Activated CD4-positive, alpha-beta T cell treated with anti-CD3 and anti-CD28 coated beads, Interleukin-2, amount 50 U/mL, for 16 hours (primary cell): ENCODE results near the gene C6orf47.

ENCODE experiments used
- DNase-seq: peaks from one replicate; pipeline ENCODE4 v3.0.0-alpha.2; 2020

The C6orf47 gene

DNA sequence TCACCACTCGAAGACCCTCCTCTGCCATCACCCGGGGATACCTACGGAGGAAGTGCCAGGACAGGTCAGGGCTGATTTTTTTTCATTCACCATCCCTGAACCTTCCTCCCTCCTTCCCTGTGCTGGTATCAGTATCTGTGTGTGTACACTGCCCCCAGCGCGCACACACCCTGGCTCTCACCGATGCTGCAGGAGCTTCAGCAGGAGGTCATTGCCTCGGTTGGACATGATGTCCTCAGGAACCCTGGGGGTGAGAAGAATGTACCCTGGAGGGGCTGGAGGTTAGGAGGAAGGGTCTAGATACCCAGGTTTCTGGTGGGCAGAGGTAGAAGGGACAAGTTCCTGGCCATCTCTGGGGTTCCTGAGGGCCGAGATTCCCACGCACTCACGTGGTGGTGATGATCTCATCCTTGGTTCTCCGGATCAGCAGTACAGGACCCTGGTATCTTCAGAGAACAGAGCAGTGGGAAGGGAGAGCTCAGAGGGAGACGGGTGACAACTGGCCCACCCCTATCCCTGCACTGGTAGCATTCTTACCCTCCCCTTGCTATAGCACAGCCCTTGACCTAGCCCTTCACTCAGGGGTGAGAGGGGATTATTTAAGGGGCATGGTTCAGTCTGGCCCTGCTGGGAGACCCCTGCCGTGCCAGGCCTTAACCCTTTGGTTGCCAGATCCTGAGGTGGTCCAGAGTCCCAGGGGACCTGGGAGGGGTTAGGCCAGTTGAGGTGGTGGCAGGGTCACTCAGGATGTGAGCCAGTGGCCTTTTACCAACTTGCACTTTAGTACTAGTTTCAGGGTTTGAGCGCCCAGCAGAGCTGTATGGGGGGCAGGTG lies 27.5 kb upstream of the C6orf47 start:
- DNase-seq = no peak

DNA sequence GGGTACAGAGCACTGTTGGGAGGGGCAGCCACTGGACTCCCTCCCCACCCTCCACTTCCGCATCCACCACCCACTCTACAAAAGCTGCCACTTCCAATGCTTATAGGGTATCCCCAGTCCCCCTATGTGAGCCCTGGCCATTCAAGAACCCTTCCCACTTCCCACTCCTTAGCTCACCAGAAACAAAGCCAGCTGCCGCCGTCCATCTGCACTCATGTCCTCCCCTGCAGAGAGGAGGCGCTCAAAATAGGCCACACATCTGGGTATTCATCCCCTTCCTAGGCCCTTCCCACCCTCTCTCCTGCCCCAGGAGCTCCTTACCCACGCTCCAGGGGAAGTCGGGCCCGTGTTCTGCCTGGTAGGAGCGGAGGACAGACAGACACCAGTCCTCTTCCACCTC lies 26.7 kb upstream of the C6orf47 start:
- no peak for DNase-seq

DNA sequence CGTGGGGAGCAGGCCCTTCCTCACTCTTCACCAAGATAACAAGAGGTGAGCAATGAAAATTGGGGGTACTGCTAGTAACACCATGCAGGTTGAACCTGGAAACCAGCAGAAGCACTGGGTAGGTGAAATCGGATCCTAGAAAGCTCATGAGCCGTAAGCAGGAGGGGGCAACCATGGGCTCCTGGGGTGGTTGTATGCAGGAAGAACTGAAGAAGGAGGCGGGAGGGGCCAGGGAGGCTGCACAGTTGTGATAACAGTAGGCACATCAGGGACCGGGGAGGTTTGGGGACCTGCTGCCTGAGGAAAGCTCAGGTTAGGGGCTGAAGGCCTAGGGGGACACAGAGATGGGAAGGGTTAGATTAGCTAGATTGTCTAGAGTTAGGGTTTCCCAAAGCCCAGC lies 25.9 kb upstream of the C6orf47 start:
- no peak for DNase-seq

DNA sequence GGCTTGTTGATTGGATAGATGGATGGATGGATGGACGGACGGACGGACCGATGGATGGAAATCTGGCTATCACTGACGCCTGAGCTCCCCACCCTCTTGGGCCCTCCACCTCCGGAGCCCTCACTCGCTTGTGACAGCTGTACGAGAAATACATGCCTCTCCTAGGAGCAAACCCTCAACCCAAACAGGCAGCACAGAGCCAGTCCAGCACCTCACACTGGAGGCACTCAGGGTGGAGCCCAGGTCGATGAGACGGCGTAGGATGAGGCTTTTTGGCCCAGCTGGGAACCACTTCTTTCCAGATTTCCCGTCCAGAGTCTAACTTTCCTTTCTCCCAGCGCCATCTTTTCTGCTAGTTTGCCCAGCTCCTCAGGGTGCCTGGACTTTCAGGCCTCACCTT lies 23.0 kb upstream of the C6orf47 start:
- no peak for DNase-seq

DNA sequence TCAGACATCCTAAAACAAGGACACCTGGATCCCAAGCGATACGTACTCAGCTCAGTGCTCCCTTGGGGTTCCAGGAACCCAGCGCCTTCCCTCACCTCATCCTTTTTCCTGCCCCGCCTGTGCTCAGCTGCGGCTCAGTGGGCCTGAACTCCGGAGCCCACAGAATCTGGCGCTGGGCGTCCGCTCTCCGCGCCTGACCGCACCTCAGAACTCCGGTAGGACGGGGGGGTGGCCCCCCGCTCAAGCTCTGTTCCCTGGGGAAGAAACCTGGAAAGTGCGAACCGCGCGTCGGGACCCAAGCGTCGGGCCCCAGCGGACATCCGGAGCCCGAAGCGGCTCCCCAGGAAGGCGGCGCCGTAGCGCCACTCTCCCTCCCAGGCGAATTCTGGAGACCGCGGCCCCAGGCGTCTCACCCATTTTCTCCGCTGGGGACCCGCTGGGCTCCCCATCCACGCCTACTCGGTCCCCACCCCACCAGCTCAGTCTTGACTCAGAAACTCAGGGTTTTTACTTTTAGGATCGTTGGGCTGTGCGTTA lies 20.6 kb upstream of the C6orf47 start:
- DNase-seq = peak; percentile 44

DNA sequence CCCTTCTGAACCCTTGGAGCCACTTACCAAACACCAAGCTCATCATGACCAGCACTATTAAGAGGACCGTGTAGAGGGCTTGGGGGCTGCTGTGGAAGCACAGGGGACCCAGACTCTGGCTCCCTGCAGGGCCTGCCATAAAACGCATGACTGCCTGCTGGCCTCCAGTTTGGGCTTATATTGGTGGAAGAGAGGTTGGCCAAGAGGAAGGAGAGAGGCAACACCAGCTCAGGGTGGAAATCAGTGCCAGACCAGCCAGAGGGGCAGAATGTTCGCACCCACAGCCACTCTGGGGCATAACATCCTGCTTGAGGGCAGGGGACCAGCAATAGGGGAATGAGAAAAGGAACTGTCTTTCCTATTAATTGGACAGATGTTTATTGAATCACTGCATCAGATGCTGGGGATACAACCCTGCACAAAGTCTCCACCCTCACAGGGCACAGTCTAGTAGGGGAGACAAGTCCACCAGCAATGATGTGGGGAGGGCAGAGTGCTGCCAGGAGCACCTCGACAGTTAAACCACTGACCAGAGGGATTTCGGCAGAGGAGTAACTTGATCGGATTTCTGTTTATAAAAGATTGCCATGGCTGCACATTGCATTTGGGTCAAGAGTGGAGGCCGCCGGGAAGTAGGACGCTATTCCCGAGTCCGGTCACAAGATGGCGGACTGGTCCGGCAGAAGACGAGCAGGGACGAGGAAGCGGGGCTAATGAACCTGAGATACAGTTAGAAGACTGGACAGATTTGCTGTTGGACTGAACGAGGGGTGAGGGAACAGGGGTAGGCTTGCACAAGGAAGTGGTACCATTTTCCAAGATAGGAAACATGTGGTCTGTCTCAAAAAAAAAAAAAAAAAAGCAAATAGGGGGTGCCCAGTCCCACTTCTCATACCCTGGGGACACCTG lies 19.9 kb upstream of the C6orf47 start, which contains the start of gene LY6G5C:
LY6G5C (minus strand) TSS at position 842 of the 909 bp plus-strand sequence; CDS start at position 148, 694 bp downstream.
- DNase-seq = peak; percentile 80

DNA sequence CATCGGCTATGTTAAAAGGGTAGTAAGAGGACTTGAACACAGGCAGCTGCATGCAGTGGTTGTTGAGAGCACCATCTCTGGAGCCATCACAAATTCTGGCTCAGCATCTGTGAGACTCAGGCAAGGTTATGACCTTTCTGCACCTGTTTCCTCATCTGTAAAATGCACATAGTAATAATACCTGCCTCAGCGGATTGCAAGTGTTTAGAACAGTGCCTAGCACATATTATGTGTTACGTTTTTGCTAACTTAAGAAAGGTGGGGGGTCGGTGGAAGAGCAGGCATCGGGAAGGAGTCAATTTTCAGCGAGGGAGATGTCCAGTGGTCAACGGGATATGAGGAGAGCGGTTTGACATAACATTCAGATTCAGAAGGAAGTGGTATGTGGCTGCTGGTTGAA lies 17.4 kb upstream of the C6orf47 start:
- DNase-seq = no peak

DNA sequence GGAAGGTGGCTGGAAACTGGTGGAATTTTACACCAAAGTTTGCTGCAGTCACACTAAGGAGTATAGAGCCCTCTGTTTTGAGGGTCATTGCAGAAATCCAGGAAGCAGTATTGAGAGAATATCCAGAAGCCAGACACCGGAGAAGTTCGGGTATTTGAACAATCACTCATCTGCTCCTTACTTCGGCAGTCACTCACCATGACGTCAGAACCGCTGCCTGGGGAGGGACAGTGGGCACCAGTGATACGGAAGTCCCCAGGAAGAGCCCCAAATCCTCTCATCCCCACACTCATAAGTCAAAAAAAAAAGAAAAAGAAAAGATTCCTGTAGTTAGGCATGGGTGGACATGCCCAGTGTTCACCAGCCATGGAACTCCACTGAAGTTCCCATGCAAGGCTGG lies 16.3 kb upstream of the C6orf47 start:
- DNase-seq = no peak

DNA sequence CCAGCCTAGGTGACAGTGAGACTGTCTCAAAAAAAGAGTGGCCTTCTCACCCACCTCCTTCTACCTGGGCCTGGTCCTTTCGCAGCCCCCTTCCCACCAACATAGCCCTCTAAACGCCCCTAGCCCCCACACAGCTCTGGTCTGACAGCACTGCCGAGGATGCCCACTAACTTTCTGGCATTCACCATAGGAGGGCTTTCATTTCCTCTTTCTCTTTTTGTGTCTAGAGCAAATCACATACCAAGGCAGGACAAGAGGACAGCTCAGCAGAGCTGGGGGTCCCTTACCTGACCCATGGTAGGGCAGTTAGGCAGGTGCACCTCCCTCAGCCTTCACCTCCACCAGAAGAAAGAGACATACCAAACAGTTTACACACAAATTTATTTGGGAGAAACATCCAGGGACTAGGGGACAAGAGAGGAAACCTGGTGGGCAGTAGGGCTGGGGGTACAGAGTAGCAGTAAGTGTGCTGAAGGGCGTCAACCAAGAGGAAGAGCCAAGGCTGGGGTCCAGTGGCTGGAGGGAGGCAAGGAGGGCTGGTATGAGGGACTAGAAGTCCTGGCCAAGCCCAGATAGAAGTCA lies 15.8 kb upstream of the C6orf47 start:
- no peak for DNase-seq

DNA sequence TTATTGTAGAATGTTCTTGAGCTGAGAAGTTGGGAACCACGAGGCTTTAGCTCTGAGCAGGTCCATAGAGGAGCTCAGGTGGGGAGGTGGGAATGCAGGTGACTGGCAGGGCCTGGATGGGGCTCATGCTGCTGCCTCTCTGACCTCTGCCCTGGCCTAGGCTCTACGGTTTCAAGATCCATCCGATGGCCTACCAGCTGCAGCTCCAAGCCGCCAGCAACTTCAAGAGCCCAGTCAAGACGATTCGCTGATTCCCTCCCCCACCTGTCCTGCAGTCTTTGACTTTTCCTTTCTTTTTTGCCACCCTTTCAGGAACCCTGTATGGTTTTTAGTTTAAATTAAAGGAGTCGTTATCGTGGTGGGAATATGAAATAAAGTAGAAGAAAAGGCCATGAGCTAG lies 9.1 kb upstream of the C6orf47 start, which contains the start of gene LY6G5B:
LY6G5B (plus strand) TSS at position 301 of the 400 bp plus-strand sequence. CDS start 975 bp downstream, outside the sequence.
- DNase-seq = no peak

DNA sequence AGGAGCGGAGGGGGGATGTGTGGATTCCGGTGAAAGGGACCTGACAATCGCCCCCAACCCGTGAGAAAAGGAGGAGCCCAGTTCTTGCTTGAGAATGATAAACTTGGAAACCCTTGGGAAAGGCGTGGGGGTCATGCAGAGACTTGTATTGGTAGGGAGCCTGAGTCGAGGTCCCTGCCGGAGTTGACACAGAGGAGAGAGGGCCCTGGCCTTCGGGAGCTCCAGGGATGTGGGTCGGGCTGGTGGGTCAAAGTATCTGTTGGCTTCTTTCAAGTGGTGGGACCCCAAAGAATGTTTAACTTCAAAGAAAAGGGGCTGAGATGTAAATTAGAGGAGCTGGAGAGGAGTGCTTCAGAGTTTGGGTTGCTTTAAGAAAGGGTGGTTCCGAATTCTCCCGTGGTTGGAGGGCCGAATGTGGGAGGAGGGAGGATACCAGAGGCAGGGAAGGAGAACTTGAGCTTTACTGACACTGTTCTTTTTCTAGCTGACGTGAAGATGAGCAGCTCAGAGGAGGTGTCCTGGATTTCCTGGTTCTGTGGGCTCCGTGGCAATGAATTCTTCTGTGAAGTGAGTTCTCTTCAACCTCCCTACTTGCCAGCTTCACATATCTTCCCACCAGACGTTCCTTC lies 5.9 kb upstream of the C6orf47 start:
- no peak for DNase-seq

DNA sequence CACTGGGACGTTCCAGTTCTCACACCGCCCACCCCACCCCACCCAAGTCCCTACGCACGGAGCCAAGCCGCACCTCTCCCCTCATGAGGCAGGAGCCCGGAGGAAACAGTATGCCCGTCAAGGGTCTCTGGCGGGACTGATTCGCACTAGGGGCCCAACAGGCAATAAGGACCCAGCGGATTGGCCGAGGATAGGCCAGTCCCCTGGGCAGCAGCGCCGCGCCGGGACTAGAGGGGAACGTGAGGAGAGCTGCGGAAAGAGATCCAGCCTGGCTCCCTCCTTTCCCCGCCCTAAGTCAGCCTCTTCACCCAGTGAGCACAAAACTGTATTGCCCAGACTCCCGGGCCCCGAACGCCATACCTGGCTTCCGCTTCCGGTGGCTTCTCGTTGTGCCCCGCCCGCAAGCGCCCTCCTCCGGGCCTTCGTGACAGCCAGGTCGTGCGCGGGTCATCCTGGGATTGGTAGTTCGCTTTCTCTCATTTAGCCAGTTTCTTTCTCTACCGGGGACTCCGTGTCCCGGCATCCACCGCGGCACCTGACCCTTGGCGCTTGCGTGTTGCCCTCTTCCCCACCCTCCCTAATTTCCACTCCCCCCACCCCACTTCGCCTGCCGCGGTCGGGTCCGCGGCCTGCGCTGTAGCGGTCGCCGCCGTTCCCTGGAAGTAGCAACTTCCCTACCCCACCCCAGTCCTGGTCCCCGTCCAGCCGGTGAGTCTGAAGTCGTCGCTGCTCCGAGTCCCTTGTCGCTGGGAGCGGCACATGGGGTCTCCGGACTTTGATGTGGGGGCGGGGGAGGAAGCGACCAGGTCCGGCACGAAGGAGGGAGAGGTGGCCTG lies 5.1 kb upstream of the C6orf47 start, which contains the start of gene CSNK2B:
CSNK2B (plus strand) TSS at position 580 of the 836 bp plus-strand sequence. CDS start 752 bp downstream, outside the sequence.
- DNase-seq = peak; percentile 99

DNA sequence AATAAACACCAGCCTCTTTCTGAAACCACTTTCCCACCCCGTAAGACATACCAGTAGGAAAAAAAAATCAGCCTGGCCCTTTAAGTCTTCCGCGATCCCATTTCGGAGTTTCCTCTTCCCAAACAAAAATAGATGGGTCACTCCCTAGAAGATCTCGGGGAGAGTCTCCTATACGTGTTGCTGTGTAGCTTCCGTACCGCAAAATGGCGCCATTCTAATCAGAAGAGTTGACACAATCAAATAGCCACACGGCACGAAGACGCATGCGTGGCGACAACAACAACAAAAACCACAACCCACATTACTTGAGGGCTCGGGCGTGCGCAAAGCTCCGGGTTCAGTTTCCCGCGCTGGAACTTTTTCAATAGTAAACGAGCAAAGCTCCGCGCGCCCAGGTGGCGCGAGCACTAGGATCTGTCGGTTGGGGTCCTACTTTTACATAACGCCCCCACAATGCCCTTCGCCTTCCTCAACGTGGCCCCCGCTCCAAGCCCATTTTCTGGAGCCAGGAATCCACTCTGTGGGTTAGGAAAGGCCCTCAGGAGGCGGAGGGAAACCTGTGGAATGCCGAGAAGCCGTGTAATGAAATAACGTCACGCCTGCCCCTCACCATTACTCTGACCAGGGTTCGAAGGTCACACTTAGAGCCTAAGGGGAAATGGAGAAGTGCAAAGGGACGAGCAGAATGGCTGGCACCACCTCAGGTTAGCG lies 4.4 kb upstream of the C6orf47 start, which contains the start of gene GPANK1:
GPANK1 (minus strand) TSS at position 208 of the 711 bp plus-strand sequence. CDS start 519 bp downstream, outside the sequence.
- DNase-seq = peak; percentile 95

DNA sequence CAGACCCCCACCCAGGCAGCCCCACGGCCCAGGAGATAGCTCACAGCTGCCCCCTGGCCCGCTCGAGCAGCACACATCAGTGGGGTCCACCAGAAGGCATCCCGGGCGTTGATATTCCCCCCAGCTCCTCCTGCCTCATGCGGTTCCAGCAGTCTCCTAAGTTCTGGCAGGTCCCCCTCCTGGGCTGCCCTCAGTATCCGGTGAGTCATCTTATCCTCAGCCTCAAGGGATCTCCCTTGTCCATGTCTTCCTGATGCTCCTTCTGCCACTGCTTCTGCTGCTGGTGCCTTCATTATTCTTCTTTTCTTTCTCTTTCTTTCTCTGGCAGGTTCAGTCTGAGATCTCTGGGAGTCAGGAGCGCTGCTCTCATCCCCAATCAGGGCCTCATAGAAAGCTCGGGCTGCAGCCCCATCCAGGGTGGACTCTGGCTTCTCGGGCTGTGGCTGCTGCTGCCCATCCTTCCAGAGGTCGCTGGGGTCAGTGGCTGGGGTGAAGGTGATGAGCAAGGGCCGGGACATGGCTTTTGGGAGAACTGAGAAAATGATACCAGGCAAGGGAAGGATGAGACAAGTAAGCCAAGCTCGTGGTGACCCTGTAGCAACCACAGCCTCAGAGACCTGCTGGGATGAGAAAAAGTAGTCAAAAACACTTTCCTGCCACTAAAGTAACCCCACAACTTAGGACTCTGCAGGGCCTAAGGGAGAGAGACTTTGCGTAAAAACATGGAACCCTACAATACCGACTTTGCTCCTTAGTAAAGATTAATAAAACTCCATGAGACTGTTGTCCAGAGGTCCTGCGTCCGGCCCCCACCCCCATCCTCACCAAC lies 3.6 kb upstream of the C6orf47 start:
- DNase-seq = no peak

DNA sequence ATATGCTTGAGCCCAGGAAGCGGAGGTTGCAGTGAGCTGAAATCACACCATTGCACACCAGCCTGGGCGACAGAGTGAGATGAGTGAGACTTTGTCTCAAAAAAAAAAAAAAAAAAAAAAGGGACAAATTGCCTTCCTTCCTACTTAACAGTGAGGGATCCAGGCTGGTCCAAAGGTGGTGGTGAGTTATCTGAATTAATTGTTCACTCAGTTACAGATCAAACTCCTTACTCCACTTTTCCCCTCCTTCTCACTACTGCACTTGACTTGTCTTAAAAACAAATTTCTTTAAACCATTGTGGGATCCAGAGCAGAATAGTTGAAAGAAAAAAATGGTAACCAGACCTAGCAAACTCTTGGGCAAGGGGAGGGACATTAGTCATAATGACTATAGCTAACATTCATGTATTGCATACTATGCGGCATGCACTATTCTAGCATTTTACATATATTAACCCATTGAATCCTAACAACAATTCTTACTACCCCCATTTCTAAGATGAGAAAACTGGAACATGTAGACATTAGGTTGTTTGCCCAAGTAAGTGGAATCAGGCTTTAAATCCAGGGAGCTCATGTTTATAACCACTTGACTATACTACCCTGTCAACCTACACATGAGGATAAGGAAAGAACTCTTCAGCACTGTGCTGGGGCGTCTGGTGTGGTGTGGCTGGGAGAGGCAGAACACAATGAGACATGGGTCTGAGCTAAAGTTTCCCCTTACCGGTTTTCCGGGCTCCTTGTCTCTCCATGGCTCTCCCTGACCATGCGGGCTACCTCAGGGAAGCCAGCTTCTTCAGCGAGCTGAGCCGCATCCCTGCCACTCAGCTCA lies 2.8 kb upstream of the C6orf47 start:
- no peak for DNase-seq

DNA sequence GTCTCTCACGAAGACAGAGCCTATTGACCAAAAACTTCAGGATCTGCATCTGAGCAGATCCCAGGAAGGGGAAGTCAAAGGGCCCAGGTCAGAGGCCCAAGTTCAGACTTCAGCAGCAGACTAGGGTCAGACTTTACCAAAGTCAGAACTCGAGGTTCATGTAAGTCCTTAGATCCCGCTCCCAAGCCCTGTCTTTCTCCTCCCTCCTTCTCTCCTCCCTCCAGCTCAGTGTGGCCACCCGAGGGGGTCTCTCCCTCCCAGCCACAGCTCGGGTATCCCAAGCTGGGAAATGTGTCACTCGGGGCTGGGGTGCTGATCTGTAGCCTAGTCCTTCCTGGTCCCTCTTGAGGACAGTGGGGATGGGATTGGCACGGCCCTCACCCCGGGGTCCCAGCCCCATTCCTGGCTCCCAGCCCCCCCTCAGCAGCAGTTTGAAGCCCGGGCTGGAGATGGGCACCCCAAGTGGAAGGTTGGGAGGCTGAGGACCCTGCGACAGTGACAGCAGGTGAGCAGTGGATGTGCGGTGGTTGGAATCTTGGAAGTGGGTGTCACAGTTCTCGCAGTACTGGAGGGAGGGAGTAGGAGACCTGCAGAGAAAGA lies 1.6 kb upstream of the C6orf47 start:
- DNase-seq = no peak

DNA sequence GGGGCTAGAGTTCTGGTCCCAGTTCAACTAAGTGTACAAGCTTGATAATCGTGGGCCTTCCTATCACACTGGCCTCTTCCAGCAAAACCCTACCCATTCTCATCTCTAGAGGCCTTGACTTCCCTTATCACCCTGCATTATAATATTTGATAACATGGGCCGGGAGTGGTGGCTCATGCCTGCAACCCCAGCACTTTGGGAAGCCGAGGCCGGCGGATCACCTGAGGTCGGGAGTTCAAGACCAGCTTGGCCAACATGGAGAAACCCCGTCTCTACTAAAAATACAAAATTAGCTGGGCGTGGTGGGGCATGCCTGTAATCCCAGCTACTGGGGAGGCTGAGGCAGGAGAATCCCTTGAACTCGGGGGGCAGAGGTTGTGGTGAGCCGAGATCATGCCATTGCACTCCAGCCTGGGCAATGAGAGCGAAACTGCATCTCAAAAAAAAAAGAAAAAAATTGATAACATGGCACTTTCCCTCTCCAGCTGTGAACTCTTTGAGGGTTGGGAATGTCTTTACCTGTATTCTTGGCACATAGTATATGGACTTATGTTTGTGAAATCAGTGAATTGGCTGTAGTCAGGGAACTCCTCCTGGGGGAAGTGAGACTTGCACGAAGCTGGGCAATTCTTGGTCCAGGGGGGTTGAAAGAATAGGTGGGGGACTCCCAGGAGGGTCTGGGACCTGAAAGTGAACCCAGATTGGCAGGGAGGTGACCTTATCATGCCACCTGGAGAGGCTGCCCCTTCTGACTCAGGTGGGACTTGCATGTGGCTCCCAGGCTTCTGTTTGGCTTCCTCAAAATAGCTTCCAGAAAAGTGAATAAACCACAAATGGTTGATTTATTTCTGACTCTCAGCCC lies 915 bp upstream of the C6orf47 start:
- DNase-seq = no peak
